Measurements from ENCODE around the gene CD1D.
A peak's percentile ranks its signal among the peaks of the same experiment; 100 is the strongest.
"Not testable (repeated sequence)": the region's sequence is repeated elsewhere in the genome, so short reads cannot be mapped to it uniquely, and the experiment has no call there.

Gene CD1D

DNA sequence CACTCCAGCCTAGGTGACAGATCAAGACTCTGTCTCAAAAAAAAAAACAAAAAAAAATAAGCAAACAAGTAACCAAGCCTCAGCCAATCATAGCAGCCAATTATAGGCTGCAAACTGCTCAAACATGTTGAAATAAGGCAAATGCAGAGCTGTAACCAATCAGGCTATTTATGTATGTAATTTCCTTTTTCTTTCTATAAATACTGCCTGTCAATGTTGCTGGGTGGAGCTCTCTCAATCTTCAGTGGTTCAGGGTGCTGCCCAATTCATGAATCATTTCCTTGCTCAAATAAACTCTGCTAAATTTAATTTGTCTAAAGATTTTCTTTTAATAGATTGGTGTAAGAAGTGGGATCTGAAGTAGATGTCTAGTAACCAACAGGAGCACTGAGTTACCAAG lies 11.6 kb upstream of the CD1D start:
- no peak for DNase-seq (ENCODE audit: low read depth)
- TF ChIP-seq, protein P1, sequence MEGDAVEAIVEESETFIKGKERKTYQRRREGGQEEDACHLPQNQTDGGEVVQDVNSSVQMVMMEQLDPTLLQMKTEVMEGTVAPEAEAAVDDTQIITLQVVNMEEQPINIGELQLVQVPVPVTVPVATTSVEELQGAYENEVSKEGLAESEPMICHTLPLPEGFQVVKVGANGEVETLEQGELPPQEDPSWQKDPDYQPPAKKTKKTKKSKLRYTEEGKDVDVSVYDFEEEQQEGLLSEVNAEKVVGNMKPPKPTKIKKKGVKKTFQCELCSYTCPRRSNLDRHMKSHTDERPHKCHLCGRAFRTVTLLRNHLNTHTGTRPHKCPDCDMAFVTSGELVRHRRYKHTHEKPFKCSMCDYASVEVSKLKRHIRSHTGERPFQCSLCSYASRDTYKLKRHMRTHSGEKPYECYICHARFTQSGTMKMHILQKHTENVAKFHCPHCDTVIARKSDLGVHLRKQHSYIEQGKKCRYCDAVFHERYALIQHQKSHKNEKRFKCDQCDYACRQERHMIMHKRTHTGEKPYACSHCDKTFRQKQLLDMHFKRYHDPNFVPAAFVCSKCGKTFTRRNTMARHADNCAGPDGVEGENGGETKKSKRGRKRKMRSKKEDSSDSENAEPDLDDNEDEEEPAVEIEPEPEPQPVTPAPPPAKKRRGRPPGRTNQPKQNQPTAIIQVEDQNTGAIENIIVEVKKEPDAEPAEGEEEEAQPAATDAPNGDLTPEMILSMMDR (IDR thresholded peaks at IDR 0.05; ENCODE audit: insufficient read depth, low read depth, low read length, missing control alignments): no peak
- H3K4me3 ChIP-seq (ENCODE audit: low read depth, low read length): no peak overlapping the region

DNA sequence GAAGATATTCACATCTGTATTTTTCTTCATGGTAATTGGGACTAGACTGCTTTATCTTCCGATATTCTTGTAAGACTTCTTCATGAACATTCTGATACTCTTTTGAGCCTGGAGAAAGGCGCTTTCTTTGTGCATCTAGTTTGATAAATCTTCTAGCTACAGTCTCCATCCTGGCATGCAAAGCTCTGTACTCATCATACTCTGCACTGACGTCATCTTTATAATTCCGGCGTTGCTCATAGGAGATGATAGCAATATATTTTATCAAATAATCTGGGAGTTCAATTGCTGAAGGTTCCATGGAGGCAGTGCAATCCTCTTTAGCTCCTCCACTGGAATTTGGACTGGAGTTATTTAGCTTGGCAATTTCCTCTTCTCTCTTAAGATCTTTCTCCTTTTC lies 4.8 kb upstream of the CD1D start:
- DNase-seq (ENCODE audit: low read depth); H3K4me3 ChIP-seq (ENCODE audit: low read depth, low read length): not testable (repeated sequence)

DNA sequence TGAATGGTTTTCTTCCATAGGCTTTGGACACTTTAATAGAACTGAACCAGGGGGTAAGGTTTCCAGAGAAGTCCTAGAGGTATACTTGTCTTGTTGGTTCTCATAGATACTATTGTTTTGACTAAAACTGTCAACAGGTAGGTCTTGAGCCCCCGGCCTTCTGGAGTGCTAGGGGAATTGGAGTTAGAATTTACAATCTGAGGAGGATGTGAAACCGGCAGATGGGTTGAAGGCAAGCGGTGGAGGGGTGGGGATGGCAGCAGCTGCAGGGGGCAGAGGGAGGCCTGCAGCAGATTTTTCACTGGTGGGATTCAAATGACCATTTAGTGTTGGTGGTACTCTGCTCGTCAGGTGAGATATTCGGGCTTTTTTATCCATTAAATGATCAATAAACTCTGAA lies 4.3 kb upstream of the CD1D start:
- no peak overlapping the region for H3K4me3 ChIP-seq (ENCODE audit: low read depth, low read length)
- TF ChIP-seq, protein P1 (IDR thresholded peaks at IDR 0.05; ENCODE audit: insufficient read depth, low read depth, low read length, missing control alignments): no peak
- no peak for DNase-seq (ENCODE audit: low read depth)

DNA sequence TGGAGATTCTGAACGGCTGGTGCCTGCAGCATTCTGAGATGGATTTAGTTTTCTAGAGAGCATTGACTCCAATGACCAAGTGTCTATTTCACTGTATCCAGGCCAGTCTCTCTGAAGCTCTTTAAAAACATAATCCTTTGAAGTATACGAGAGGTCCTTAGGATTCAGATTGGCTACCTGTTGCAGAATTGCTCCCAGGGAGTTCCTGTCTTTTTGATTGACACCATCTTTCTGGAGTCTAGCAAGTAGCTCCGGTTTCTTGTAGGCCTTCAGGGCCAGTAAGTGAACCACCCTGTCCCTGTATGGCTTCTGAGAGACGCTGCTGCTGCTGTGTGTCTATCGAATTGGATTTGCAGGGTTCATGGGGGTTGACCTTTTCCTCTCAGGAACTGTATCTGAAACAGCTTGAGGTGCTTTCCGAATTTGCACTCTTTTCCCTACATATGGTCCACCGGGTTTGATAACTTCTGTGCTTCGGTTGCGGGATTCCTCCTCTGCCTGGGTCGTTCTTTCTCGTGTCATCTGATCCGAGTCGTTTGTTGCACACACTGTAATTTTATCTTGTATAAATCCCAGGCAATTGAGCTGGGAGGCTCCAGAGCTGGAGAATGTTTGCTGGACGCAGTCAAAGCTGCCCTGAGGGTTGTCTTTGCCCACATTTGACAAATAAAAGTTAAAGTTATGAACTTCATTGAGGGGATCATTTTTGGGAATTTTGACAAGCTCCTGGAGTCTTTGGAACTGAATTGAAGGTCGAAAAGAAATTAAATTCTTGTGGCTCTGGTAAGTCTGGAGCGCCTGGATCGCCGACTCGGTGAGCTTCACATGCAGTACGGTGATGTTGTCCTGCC lies 3.6 kb upstream of the CD1D start:
- DNase-seq (ENCODE audit: low read depth); H3K4me3 ChIP-seq (ENCODE audit: low read depth, low read length): not testable (repeated sequence)

DNA sequence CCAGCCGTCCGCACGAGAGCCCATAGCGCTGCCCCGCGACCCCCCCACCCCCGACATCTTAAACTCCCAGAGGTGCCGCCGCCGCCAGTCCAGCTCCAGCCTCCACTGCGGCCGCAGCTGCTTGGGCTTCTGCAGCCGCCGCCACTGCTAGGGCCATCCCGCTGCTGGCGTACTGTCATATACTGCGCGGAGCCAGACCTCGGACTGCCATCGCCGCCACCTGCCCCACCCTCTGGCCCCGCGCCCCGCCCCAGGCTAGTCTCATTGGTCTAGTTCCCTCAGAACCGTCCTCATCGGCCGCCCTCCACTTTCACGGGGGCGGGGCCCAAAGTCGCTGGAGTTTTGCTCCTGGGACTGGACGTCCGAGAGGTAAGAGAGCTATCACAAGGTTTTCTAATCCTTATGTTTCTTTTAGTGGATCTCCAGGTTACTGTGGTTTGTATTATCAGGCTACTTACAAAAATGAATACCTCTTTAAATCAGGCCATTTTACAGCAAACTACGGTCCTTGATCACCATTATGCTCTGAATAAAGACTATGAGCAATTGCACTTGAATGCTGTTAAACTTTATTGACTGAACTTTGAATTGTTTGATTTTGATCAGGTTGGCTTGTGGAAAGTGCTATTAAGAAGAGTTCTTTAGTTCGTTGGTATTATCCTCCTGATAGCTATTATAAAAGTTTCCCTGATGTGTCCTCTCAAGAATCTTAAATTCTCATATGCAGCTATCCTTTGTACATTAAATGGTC lies 2.8 kb upstream of the CD1D start:
- H3K4me3 ChIP-seq (ENCODE audit: low read depth, low read length): no peak overlapping the region
- TF ChIP-seq, protein P1 (IDR thresholded peaks at IDR 0.05; ENCODE audit: insufficient read depth, low read depth, low read length, missing control alignments): no peak
- DNase-seq (ENCODE audit: low read depth): no peak

DNA sequence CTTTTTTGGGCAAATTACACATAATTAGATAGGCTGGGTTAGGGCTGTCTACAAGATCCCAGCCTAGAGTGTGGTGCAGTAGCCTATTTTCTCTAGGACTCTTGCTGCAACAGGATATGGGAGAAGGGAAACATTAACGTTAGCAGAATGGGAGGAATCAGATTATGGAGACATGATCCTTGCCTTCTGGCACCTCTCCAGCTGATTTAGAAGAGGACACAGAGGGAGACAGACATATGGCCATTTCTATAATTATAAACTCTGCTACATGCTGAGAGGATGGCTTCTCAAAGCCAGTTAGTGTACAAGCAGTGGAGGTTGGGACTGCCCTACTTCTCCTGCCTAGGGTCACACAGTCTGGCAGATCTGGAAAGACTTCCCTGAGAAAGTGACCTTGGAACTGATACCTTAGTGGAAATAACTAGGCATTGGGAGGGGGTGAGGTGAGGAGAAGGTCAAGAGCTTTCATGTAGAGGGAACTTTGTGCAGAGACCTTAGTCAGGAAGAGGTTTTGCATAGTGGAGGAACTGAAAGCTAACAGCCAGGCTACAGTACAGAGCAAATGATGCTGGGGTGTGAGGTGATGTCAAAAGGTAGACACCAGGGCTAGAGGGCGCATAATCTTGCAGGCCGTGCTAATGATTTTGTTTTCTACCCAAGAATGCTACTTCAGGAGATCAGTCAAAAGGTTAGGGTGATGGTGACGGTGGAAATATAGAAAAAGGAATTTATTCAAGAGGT lies 1.2 kb upstream of the CD1D start:
- H3K4me3 ChIP-seq (ENCODE audit: low read depth, low read length): no peak overlapping the region
- TF ChIP-seq, protein P1 (IDR thresholded peaks at IDR 0.05; ENCODE audit: insufficient read depth, low read depth, low read length, missing control alignments): no peak
- peak; percentile 64 for DNase-seq (ENCODE audit: low read depth)

DNA sequence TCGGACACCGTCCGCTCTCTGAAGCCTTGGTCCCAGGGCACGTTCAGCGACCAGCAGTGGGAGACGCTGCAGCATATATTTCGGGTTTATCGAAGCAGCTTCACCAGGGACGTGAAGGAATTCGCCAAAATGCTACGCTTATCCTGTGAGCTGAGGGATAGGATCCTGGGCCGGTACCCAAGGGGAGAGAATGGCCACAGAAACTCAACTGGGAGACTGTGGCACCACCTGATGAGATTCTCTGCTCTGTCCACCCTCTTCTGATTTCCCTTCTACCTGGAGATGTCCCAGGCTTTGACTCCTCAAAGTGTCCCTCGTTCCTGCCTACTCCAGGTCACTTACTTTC lies 855 bp downstream of the CD1D start:
- TF ChIP-seq, protein P1 (IDR thresholded peaks at IDR 0.05; ENCODE audit: insufficient read depth, low read depth, low read length, missing control alignments): no peak
- DNase-seq (ENCODE audit: low read depth): no peak
- no peak overlapping the region for H3K4me3 ChIP-seq (ENCODE audit: low read depth, low read length)

Data from GM12865 (cell line).